Mucosa of descending colon (tissue), 3 donors: ENCODE results near the gene NRCAM. TPM values are rescaled to one million over a fixed set of nuclear protein-coding genes. Genes with fewer than 3 reads are reported as not detected.

Experiments used
- ATAC-seq: fragments of 200-7000 bp; cut with Tn5 transposase; one replicate; pipeline ENCODE4 v1.9.1; 2020; ENCODE audit warnings: mild to moderate bottlenecking, moderate library complexity
- DNase-seq, 3 donors: peaks; one replicate each; pipeline ENCODE4 v3.0.0-alpha.2; 2020
- H3K36me3 ChIP-seq: fragments of 200-600 bp; one replicate; pipeline ENCODE4 v1.8.0; 2021; ENCODE audit warnings: low read depth, mild to moderate bottlenecking
- H3K4me1 ChIP-seq: fragments of 200-600 bp; one replicate; pipeline ENCODE4 v1.8.0; 2021; ENCODE audit warnings: low read depth, mild to moderate bottlenecking
- H3K4me3 ChIP-seq: fragments of 200-600 bp; one replicate; pipeline ENCODE4 v1.8.0; 2021; ENCODE audit warnings: mild to moderate bottlenecking
- H3K9me3 ChIP-seq: fragments of 200-600 bp; one replicate; pipeline ENCODE4 v1.8.0; 2021; ENCODE audit warnings: mild to moderate bottlenecking
- CTCF ChIP-seq: fragments of 200-600 bp; IDR thresholded peaks from one replicate; pipeline ENCODE4 v1.8.0; 2022; ENCODE audit warnings: antibody characterized with exemption, mild to moderate bottlenecking
- intact Hi-C, 2 donors: fragments of 100-400 bp; cut with DNase I in 1 of 2; cut with micrococcal nuclease in 1 of 2; formaldehyde crosslinking; loops; one replicate each; pipeline versions ENCODE4 v1.11.0 to v1.11.1; 2022; cut with DNase I, micrococcal nuclease
- total RNA-seq, 3 donors: library from RNA; stranded (reverse); fragmentation: NEBNext Ultra II Directional in 2 of 3; extraction: Animal tissue kit (Norgen Biotek cat#: 25700) in 2 of 3; gene quantifications; one replicate each; pipeline versions ENCODE4 v1.2.1 to v1.2.4, GENCODE V29; 2021 to 2023
- donor health status: DM: no; HTN: no; CAD: no; lungs with moderate emphysema.
- donor health status: DM: no; HTN: no; CAD: no.
- donor health status: DM: no; HTN: yes; CAD: no.

The NRCAM gene
- total RNA-seq, 3 donors from 2014 or later = 1.0 to 3.4 (median 2.3) TPM

GRCh38 chr7:108188724-108189123 lies 267.5 kb downstream of the NRCAM start:
- no peak for TF ChIP-seq CTCF
- H3K9me3 ChIP-seq = no peaks in the 10 kb centered on the region
- no peaks in the 10 kb centered on the region for H3K4me1 ChIP-seq
- no peak overlapping the region for H3K4me3 ChIP-seq
- DNase-seq = no peak
- no peaks in the 10 kb centered on the region for H3K36me3 ChIP-seq
- intact Hi-C loops = loop anchor here in 1 of 2 donors (10.0 kb wide), 1 partner anchor 306 kb away; no protein-coding TSS in a partner anchor
- no peak for ATAC-seq

- H3K36me3 ChIP-seq = no peaks in the 10 kb centered on the region
- peak; percentile 42 for TF ChIP-seq CTCF
- H3K4me3 ChIP-seq = no peak overlapping the region
- peak; percentile 66 for ATAC-seq
- DNase-seq = peak in 1 of 3 donors; percentile 17
- H3K4me1 ChIP-seq = no peaks in the 10 kb centered on the region
- no peaks in the 10 kb centered on the region for H3K9me3 ChIP-seq
- intact Hi-C loops = loop anchor here (5.0 to 10.0 kb wide), 2 partner anchors 313 to 316 kb away; no protein-coding TSS in a partner anchor
Measured at GRCh38 chr7:108181073-108181985, 274.9 kb downstream of the NRCAM start.

GRCh38 chr7:108178398-108178797 lies 277.8 kb downstream of the NRCAM start:
- Histone ChIP-seq H3K4me1 (no peaks in the 10 kb centered on the region), H3K36me3 (no peaks in the 10 kb centered on the region), H3K4me3 (no peak overlapping the region), H3K9me3 (no peaks in the 10 kb centered on the region)
- intact Hi-C loops = no loop called here
- TF ChIP-seq CTCF = no peak
- peak in 2 of 3 donors; percentile 2 to 49 for DNase-seq
- peak; percentile 29 for ATAC-seq

GRCh38 chr7:108171164-108171563 lies 285.1 kb downstream of the NRCAM start:
- H3K9me3 ChIP-seq = no peaks in the 10 kb centered on the region
- H3K36me3 ChIP-seq = no peaks in the 10 kb centered on the region
- DNase-seq (no peak), ATAC-seq (no peak)
- H3K4me3 ChIP-seq = no peak overlapping the region
- no peak for TF ChIP-seq CTCF
- no peaks in the 10 kb centered on the region for H3K4me1 ChIP-seq
- intact Hi-C loops = no loop called here

GRCh38 chr7:108170251-108170650 lies 286.0 kb downstream of the NRCAM start:
- TF ChIP-seq CTCF = no peak
- DNase-seq (no peak), ATAC-seq (no peak)
- Histone ChIP-seq H3K9me3 (no peaks in the 10 kb centered on the region), H3K4me1 (no peaks in the 10 kb centered on the region), H3K4me3 (no peak overlapping the region), H3K36me3 (no peaks in the 10 kb centered on the region)
- intact Hi-C loops = no loop called here
